Vagina (tissue), 2 donors: ENCODE results near the gene CD44.

Source experiments
- POLR2A ChIP-seq, 2 donors: fragments of 450-650 bp; IDR thresholded peaks; one replicate each; pipeline ENCODE4 v1.6.1; 2017; ENCODE audit warnings: antibody characterized with exemption in 2 of 2, mild to moderate bottlenecking in 2 of 2, moderate library complexity in 2 of 2
- POLR2AphosphoS5 ChIP-seq, 2 donors: sonication (generic); formaldehyde crosslinking; IDR thresholded peaks; one replicate each; pipeline ENCODE4 v1.9.0; 2017; ENCODE audit warnings: antibody characterized with exemption in 2 of 2, mild to moderate bottlenecking in 2 of 2, low read depth in 1 of 2; ENCODE audit not compliant: insufficient read depth in 1 of 2
- TF ChIP-seq, protein P1 (sequence below), 3 experiments: fragments of 450-650 bp in 2 of 3; fragments of 200-600 bp in 1 of 3; sonication (generic) in 1 of 3; IDR thresholded peaks; one replicate each; pipeline ENCODE4 v1.5.1; 2017 to 2019; ENCODE audit warnings: antibody characterized with exemption in 3 of 3, mild to moderate bottlenecking in 2 of 3, moderate library complexity in 2 of 3

DNA sequence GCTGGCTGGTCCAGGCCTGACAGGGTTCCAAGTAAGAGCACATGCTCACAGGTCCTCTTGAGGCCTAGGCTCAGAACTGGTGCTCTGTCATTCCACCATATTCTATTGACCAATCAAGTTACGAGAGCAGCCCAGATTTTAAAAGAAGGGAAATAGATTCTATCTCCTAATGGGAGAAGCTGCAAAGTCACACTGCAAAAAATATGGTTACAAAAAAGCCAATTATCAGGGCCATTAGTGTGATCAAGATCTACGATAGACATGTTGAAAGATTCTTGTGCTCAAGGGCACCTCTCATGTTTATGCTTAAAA, 96.1 kb downstream of the CD44 start:
- TF ChIP-seq, protein P1, sequence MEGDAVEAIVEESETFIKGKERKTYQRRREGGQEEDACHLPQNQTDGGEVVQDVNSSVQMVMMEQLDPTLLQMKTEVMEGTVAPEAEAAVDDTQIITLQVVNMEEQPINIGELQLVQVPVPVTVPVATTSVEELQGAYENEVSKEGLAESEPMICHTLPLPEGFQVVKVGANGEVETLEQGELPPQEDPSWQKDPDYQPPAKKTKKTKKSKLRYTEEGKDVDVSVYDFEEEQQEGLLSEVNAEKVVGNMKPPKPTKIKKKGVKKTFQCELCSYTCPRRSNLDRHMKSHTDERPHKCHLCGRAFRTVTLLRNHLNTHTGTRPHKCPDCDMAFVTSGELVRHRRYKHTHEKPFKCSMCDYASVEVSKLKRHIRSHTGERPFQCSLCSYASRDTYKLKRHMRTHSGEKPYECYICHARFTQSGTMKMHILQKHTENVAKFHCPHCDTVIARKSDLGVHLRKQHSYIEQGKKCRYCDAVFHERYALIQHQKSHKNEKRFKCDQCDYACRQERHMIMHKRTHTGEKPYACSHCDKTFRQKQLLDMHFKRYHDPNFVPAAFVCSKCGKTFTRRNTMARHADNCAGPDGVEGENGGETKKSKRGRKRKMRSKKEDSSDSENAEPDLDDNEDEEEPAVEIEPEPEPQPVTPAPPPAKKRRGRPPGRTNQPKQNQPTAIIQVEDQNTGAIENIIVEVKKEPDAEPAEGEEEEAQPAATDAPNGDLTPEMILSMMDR (IDR thresholded peaks at IDR 0.05): no peak
- TF ChIP-seq POLR2A (IDR thresholded peaks at IDR 0.05): no peak
- TF ChIP-seq POLR2AphosphoS5 (IDR thresholded peaks at IDR 0.05; ENCODE audit: insufficient read depth in 1 of 2, low read depth in 1 of 2): no peak
